MM.1S (cell line): ENCODE measurements around the gene ANKRD45.

ENCODE experiments used
- DNase-seq: peaks from one replicate; pipeline ENCODE4 v3.0.0-alpha.2; 2015
- H2AFZ ChIP-seq: fragments of 300-600 bp; sonication (generic); 2 replicates; pipeline ENCODE4 v1.6.0; 2016; ENCODE audit warnings: antibody characterized with exemption, low read length
- H3F3A ChIP-seq: fragments of 300-600 bp; sonication (generic); 2 replicates; pipeline ENCODE4 v1.6.1; 2016; ENCODE audit warnings: mild to moderate bottlenecking, antibody characterized with exemption, low read length, moderate library complexity, mixed read lengths; ENCODE audit not compliant: insufficient read depth
- H3K27ac ChIP-seq: fragments of 300-600 bp; sonication (generic); 2 replicates; pipeline ENCODE4 v1.5.1; 2016; ENCODE audit warnings: mild to moderate bottlenecking, low read length
- H3K27me3 ChIP-seq: fragments of 300-600 bp; sonication (generic); replicated peaks from 2 replicates; pipeline ENCODE4 v1.6.0; 2016; ENCODE audit warnings: low read length; ENCODE audit not compliant: insufficient read depth
- H3K36me3 ChIP-seq: fragments of 300-600 bp; sonication (generic); replicated peaks from 2 replicates; pipeline ENCODE4 v1.6.1; 2016; ENCODE audit warnings: mild to moderate bottlenecking, low read length, mixed read lengths; ENCODE audit not compliant: insufficient read depth
- H3K4me1 ChIP-seq: fragments of 300-600 bp; sonication (generic); 2 replicates; pipeline ENCODE4 v1.6.1; 2016; ENCODE audit warnings: low read length, mixed read lengths
- H3K4me2 ChIP-seq: fragments of 300-600 bp; sonication (generic); 2 replicates; pipeline ENCODE4 v1.6.0; 2016; ENCODE audit warnings: low read depth, low read length
- H3K4me3 ChIP-seq: fragments of 300-600 bp; sonication (generic); 2 replicates; pipeline ENCODE4 v1.5.1; 2016; ENCODE audit warnings: low read length, mixed read lengths
- H3K79me2 ChIP-seq: fragments of 300-600 bp; sonication (generic); 2 replicates; pipeline ENCODE4 v1.6.1; 2016; ENCODE audit warnings: mixed run types, low read length, mixed read lengths
- H3K9ac ChIP-seq: fragments of 300-600 bp; sonication (generic); 2 replicates; pipeline ENCODE4 v1.6.1; 2016; ENCODE audit warnings: low read length, mixed read lengths
- H3K9me2 ChIP-seq: fragments of 300-600 bp; sonication (generic); replicated peaks from 2 replicates; pipeline ENCODE4 v1.6.1; 2016; ENCODE audit warnings: mild to moderate bottlenecking, low read length, mixed read lengths; ENCODE audit not compliant: insufficient read depth
- H3K9me3 ChIP-seq: fragments of 300-600 bp; sonication (generic); replicated peaks from 2 replicates; pipeline ENCODE4 v1.6.1; 2016; ENCODE audit warnings: mild to moderate bottlenecking, low read length, mixed read lengths; ENCODE audit not compliant: insufficient read depth
- H4K20me1 ChIP-seq: fragments of 300-600 bp; sonication (generic); 2 replicates; pipeline ENCODE4 v1.6.1; 2016; ENCODE audit warnings: mild to moderate bottlenecking, low read length, moderate library complexity, mixed read lengths; ENCODE audit not compliant: insufficient read depth
- EZH2 ChIP-seq: fragments of 300-600 bp; sonication (generic); optimal IDR thresholded peaks from 2 replicates; pipeline ENCODE3; 2017; ENCODE audit warnings: low read depth, mild to moderate bottlenecking, antibody characterized with exemption, low read length, mixed read lengths
- EZH2phosphoT487 ChIP-seq: fragments of 300-600 bp; sonication (generic); IDR thresholded peaks from 2 replicates; pipeline ENCODE4 v1.6.1; 2018; ENCODE audit warnings: antibody characterized with exemption, low read length
- TF ChIP-seq, protein P1 (sequence below): fragments of 300-600 bp; sonication (generic); IDR thresholded peaks from 2 replicates; pipeline ENCODE4 v1.5.1; 2016; ENCODE audit warnings: antibody characterized with exemption, low read length, mixed read lengths

Gene ANKRD45

GRCh38 chr1:173562813-173563212, 106.8 kb downstream of the ANKRD45 start:
- H2AFZ ChIP-seq, result no peak overlapping the region
- no peaks in the 10 kb centered on the region for H3K27me3 ChIP-seq
- H4K20me1 ChIP-seq, result no peaks in the 10 kb centered on the region
- no peak overlapping the region for H3K27ac ChIP-seq
- H3K4me1 ChIP-seq, result no peaks in the 10 kb centered on the region
- TF ChIP-seq, protein P1, sequence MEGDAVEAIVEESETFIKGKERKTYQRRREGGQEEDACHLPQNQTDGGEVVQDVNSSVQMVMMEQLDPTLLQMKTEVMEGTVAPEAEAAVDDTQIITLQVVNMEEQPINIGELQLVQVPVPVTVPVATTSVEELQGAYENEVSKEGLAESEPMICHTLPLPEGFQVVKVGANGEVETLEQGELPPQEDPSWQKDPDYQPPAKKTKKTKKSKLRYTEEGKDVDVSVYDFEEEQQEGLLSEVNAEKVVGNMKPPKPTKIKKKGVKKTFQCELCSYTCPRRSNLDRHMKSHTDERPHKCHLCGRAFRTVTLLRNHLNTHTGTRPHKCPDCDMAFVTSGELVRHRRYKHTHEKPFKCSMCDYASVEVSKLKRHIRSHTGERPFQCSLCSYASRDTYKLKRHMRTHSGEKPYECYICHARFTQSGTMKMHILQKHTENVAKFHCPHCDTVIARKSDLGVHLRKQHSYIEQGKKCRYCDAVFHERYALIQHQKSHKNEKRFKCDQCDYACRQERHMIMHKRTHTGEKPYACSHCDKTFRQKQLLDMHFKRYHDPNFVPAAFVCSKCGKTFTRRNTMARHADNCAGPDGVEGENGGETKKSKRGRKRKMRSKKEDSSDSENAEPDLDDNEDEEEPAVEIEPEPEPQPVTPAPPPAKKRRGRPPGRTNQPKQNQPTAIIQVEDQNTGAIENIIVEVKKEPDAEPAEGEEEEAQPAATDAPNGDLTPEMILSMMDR, result no peak
- TF ChIP-seq EZH2, result no peak
- TF ChIP-seq EZH2phosphoT487, result no peak
- H3K4me3 ChIP-seq, result no peak overlapping the region
- no peak for DNase-seq
- no peak overlapping the region for H3K4me2 ChIP-seq
- no peaks in the 10 kb centered on the region for H3K9me3 ChIP-seq
- no peaks in the 10 kb centered on the region for H3F3A ChIP-seq
- H3K79me2 ChIP-seq, result no peaks in the 10 kb centered on the region
- H3K36me3 ChIP-seq, result no peaks in the 10 kb centered on the region
- no peaks in the 10 kb centered on the region for H3K9me2 ChIP-seq
- no peak overlapping the region for H3K9ac ChIP-seq

GRCh38 chr1:173561263-173561662, 108.4 kb downstream of the ANKRD45 start:
- Histone ChIP-seq H3K27me3 (no peaks in the 10 kb centered on the region), H3K27ac (no peak overlapping the region), H3K36me3 (no peaks in the 10 kb centered on the region), H3K4me2 (no peak overlapping the region), H3K79me2 (no peaks in the 10 kb centered on the region), H3K9me3 (no peaks in the 10 kb centered on the region), H3K9ac (no peak overlapping the region), H3K9me2 (no peaks in the 10 kb centered on the region), H3K4me3 (no peak overlapping the region), H3F3A (no peaks in the 10 kb centered on the region), H3K4me1 (no peaks in the 10 kb centered on the region), H2AFZ (no peak overlapping the region), H4K20me1 (no peaks in the 10 kb centered on the region)
- TF ChIP-seq, protein P1, result no peak
- no peak for TF ChIP-seq EZH2phosphoT487
- TF ChIP-seq EZH2, result no peak
- DNase-seq, result no peak

- H3K4me1 ChIP-seq, result no peaks in the 10 kb centered on the region
- H2AFZ ChIP-seq, result no peak overlapping the region
- H3K9me3 ChIP-seq, result no peaks in the 10 kb centered on the region
- H3K9me2 ChIP-seq, result no peaks in the 10 kb centered on the region
- no peaks in the 10 kb centered on the region for H3K79me2 ChIP-seq
- H3K27me3 ChIP-seq, result no peaks in the 10 kb centered on the region
- H3K36me3 ChIP-seq, result no peaks in the 10 kb centered on the region
- H3K4me2 ChIP-seq, result no peak overlapping the region
- no peak for TF ChIP-seq EZH2phosphoT487
- TF ChIP-seq EZH2, result no peak
- TF ChIP-seq, protein P1, result no peak
- no peak overlapping the region for H3K4me3 ChIP-seq
- DNase-seq, result no peak
- H3K9ac ChIP-seq, result no peak overlapping the region
- no peak overlapping the region for H3K27ac ChIP-seq
- H3F3A ChIP-seq, result no peaks in the 10 kb centered on the region
- H4K20me1 ChIP-seq, result no peaks in the 10 kb centered on the region
Measured at GRCh38 chr1:173560285-173560880, 109.3 kb downstream of the ANKRD45 start.
